HFFc6 (cell line): ENCODE results near the gene GOLGA8S. TPM values are rescaled to one million over a fixed set of nuclear protein-coding genes. Genes with fewer than 3 reads are reported as not detected.
"Not testable (repeated sequence)": the region's sequence is repeated elsewhere in the genome, so short reads cannot be mapped to it uniquely, and the experiment has no call there.

Source experiments
- DNase-seq: peaks from one replicate; pipeline ENCODE4 v3.0.0-alpha.2; 2018
- H3K27ac Mint-ChIP-seq: 2 replicates; pipeline ENCODE4 v1.8.0; 2020; ENCODE audit warnings: mild to moderate bottlenecking, mixed read lengths
- H3K27me3 Mint-ChIP-seq: 2 replicates; pipeline ENCODE4 v1.8.0; 2021; ENCODE audit warnings: mild to moderate bottlenecking, moderate library complexity, mixed read lengths; ENCODE audit not compliant: insufficient read depth
- H3K36me3 Mint-ChIP-seq: 2 replicates; pipeline ENCODE4 v1.8.0; 2021; ENCODE audit warnings: low read depth, mixed read lengths
- H3K4me1 Mint-ChIP-seq: 2 replicates; pipeline ENCODE4 v1.8.0; 2020; ENCODE audit warnings: low read depth, mixed read lengths
- H3K4me3 Mint-ChIP-seq: 2 replicates; pipeline ENCODE4 v1.8.0; 2020; ENCODE audit warnings: mild to moderate bottlenecking, moderate library complexity, mixed read lengths
- H3K9me3 Mint-ChIP-seq: 2 replicates; pipeline ENCODE4 v1.8.0; 2020; ENCODE audit warnings: mild to moderate bottlenecking, mixed read lengths
- CTCF ChIP-seq: fragments of 200-600 bp; sonication (generic); IDR thresholded peaks from 2 replicates; pipeline ENCODE4 v1.5.0; 2021; ENCODE audit warnings: antibody characterized with exemption, mild to moderate bottlenecking
- total RNA-seq, 6 experiments: library from RNA; stranded (reverse); fragmentation: NEBNext Ultra II Directional; extraction: Animal tissue kit (Norgen Biotek cat#: 25700); gene quantifications; 2 replicates in 1 of 6; 3 replicates in 5 of 6; pipeline ENCODE4 v1.2.3, GENCODE V29; 2021

The GOLGA8S gene
- total RNA-seq, 6 experiments from 2014 or later = 0.08 TPM; not detected in 5

- peaks cover 3% of the 10 kb centered on the region for H3K27me3 Mint-ChIP-seq
- DNase-seq = no peak
- TF ChIP-seq CTCF = no peak
- H3K4me3 Mint-ChIP-seq = no peak overlapping the region
- no peaks in the 10 kb centered on the region for H3K9me3 Mint-ChIP-seq
- no peaks in the 10 kb centered on the region for H3K36me3 Mint-ChIP-seq
- H3K4me1 Mint-ChIP-seq = no peaks in the 10 kb centered on the region
- H3K27ac Mint-ChIP-seq = no peak overlapping the region
These were observed 17.7 kb downstream of the GOLGA8S start for GRCh38 chr15:23372284-23372683.

- H3K4me1 Mint-ChIP-seq, H3K36me3 Mint-ChIP-seq, H3K4me3 Mint-ChIP-seq, H3K9me3 Mint-ChIP-seq, H3K27me3 Mint-ChIP-seq, DNase-seq, H3K27ac Mint-ChIP-seq: not testable (repeated sequence)
These were observed 18.5 kb downstream of the GOLGA8S start for GRCh38 chr15:23372891-23373600.

- H3K4me1 Mint-ChIP-seq, H3K9me3 Mint-ChIP-seq, H3K4me3 Mint-ChIP-seq, DNase-seq, H3K27ac Mint-ChIP-seq, H3K27me3 Mint-ChIP-seq, H3K36me3 Mint-ChIP-seq: not testable (repeated sequence)
These were observed 19.7 kb downstream of the GOLGA8S start for GRCh38 chr15:23374226-23374625.

GRCh38 chr15:23378946-23379345 is 24.4 kb downstream of the GOLGA8S start:
- not testable (repeated sequence) for H3K4me1 Mint-ChIP-seq, H3K36me3 Mint-ChIP-seq, H3K4me3 Mint-ChIP-seq

GRCh38 chr15:23380700-23381099 is 26.2 kb downstream of the GOLGA8S start:
- not testable (repeated sequence) for H3K27me3 Mint-ChIP-seq, H3K36me3 Mint-ChIP-seq, H3K4me1 Mint-ChIP-seq, DNase-seq, H3K4me3 Mint-ChIP-seq, H3K9me3 Mint-ChIP-seq, H3K27ac Mint-ChIP-seq

More at GRCh38 chr15:23378946-23379345, 24.4 kb downstream of the GOLGA8S start:
- not testable (repeated sequence) for H3K27me3 Mint-ChIP-seq, H3K9me3 Mint-ChIP-seq, H3K27ac Mint-ChIP-seq, DNase-seq

GRCh38 chr15:23381192-23381591 is 26.6 kb downstream of the GOLGA8S start:
- not testable (repeated sequence) for DNase-seq, H3K9me3 Mint-ChIP-seq, H3K27ac Mint-ChIP-seq, H3K4me3 Mint-ChIP-seq, H3K27me3 Mint-ChIP-seq, H3K36me3 Mint-ChIP-seq, H3K4me1 Mint-ChIP-seq

GRCh38 chr15:23384371-23384770 is 29.8 kb downstream of the GOLGA8S start:
- Mint-ChIP-seq H3K4me1 (no peaks in the 10 kb centered on the region), H3K27ac (no peak overlapping the region), H3K36me3 (no peaks in the 10 kb centered on the region), H3K9me3 (no peaks in the 10 kb centered on the region; the same call in 1 of the 2 replicates), H3K27me3 (peaks cover 11% of the 10 kb centered on the region), H3K4me3 (no peak overlapping the region)
- no peak for DNase-seq
- no peak for TF ChIP-seq CTCF

- peaks cover 11% of the 10 kb centered on the region for H3K27me3 Mint-ChIP-seq
- no peak for TF ChIP-seq CTCF
- H3K4me1 Mint-ChIP-seq = no peaks in the 10 kb centered on the region
These were observed 31.4 kb downstream of the GOLGA8S start for GRCh38 chr15:23385886-23386430.

More at GRCh38 chr15:23385886-23386430, 31.4 kb downstream of the GOLGA8S start:
- Mint-ChIP-seq H3K27ac (no peak overlapping the region), H3K36me3 (no peaks in the 10 kb centered on the region), H3K4me3 (no peak overlapping the region), H3K9me3 (no peaks in the 10 kb centered on the region; the same call in 1 of the 2 replicates)
- DNase-seq = no peak
